ENCODE results near the gene YTHDF1. TPM values are rescaled to one million over a fixed set of nuclear protein-coding genes. Genes with fewer than 3 reads are reported as not detected.
"Not testable (repeated sequence)": the region's sequence is repeated elsewhere in the genome, so short reads cannot be mapped to it uniquely, and the experiment has no call there.

Gene YTHDF1
- total RNA-seq, 1 experiment from 2014 or later: 36.0 TPM

GRCh38 chr20:63254232-63254605, 38.3 kb upstream of the YTHDF1 start, which contains the start of gene NKAIN4:
TSS of gene NKAIN4 (minus strand) at chr20:63254463. CDS start at chr20:63254450, 13 bp downstream.
- Histone ChIP-seq H3K36me3 (replicated peaks; ENCODE audit: control insufficient read depth, insufficient read depth, low read length) (no peaks in the 10 kb centered on the region), H3K4me3 (ENCODE audit: insufficient read depth, low read depth, low read length) (peak within 1 kb of the TSS; percentile 49), H3K27me3 (ENCODE audit: control insufficient read depth, insufficient read depth, low read length) (peaks cover 38% of the 10 kb centered on the region)
- DNase-seq: no peak

- peak; percentile 98 for DNase-seq
- peaks cover 38% of the 10 kb centered on the region for H3K27me3 ChIP-seq (ENCODE audit: control insufficient read depth, insufficient read depth, low read length)
- no peaks in the 10 kb centered on the region for H3K36me3 ChIP-seq (replicated peaks; ENCODE audit: control insufficient read depth, insufficient read depth, low read length)
- H3K4me3 ChIP-seq (ENCODE audit: insufficient read depth, low read depth, low read length): peak overlapping the region; percentile 49
These were observed 37.7 kb upstream of the YTHDF1 start for GRCh38 chr20:63253438-63254231.

- Histone ChIP-seq H3K4me3 (ENCODE audit: insufficient read depth, low read depth, low read length) (peak overlapping the region; percentile 49), H3K27me3 (ENCODE audit: control insufficient read depth, insufficient read depth, low read length) (peaks cover 38% of the 10 kb centered on the region), H3K36me3 (replicated peaks; ENCODE audit: control insufficient read depth, insufficient read depth, low read length) (no peaks in the 10 kb centered on the region)
- DNase-seq: no peak
These were observed 37.1 kb upstream of the YTHDF1 start for GRCh38 chr20:63253065-63253437.

- Histone ChIP-seq H3K27me3 (ENCODE audit: control insufficient read depth, insufficient read depth, low read length) (peaks cover 38% of the 10 kb centered on the region), H3K36me3 (replicated peaks; ENCODE audit: control insufficient read depth, insufficient read depth, low read length) (no peaks in the 10 kb centered on the region), H3K4me3 (ENCODE audit: insufficient read depth, low read depth, low read length) (no peak overlapping the region)
- no peak for DNase-seq
These were observed 36.4 kb upstream of the YTHDF1 start for GRCh38 chr20:63252284-63252711.

- DNase-seq; H3K36me3 ChIP-seq (replicated peaks; ENCODE audit: control insufficient read depth, insufficient read depth, low read length); H3K4me3 ChIP-seq (ENCODE audit: insufficient read depth, low read depth, low read length): not testable (repeated sequence)
- H3K27me3 ChIP-seq (ENCODE audit: control insufficient read depth, insufficient read depth, low read length): peaks cover 43% of the 10 kb centered on the region
These were observed 35.4 kb upstream of the YTHDF1 start for GRCh38 chr20:63251350-63251749.

GRCh38 chr20:63249891-63250290, 34.0 kb upstream of the YTHDF1 start:
- Histone ChIP-seq H3K27me3 (ENCODE audit: control insufficient read depth, insufficient read depth, low read length) (peaks cover 34% of the 10 kb centered on the region), H3K36me3 (replicated peaks; ENCODE audit: control insufficient read depth, insufficient read depth, low read length) (no peaks in the 10 kb centered on the region), H3K4me3 (ENCODE audit: insufficient read depth, low read depth, low read length) (no peak overlapping the region)
- no peak for DNase-seq

GRCh38 chr20:63248835-63249591, 33.1 kb upstream of the YTHDF1 start:
- peaks cover 26% of the 10 kb centered on the region for H3K27me3 ChIP-seq (ENCODE audit: control insufficient read depth, insufficient read depth, low read length)
- no peak for DNase-seq
- no peak overlapping the region for H3K4me3 ChIP-seq (ENCODE audit: insufficient read depth, low read depth, low read length)
- H3K36me3 ChIP-seq (replicated peaks; ENCODE audit: control insufficient read depth, insufficient read depth, low read length): no peaks in the 10 kb centered on the region

GRCh38 chr20:63247671-63248228, 31.8 kb upstream of the YTHDF1 start:
- no peaks in the 10 kb centered on the region for H3K36me3 ChIP-seq (replicated peaks; ENCODE audit: control insufficient read depth, insufficient read depth, low read length)

GRCh38 chr20:63246490-63247288, 30.8 kb upstream of the YTHDF1 start:
- Histone ChIP-seq H3K4me3 (ENCODE audit: insufficient read depth, low read depth, low read length) (no peak overlapping the region), H3K27me3 (ENCODE audit: control insufficient read depth, insufficient read depth, low read length) (peaks cover 5% of the 10 kb centered on the region; the same call in 1 of the 2 replicates), H3K36me3 (replicated peaks; ENCODE audit: control insufficient read depth, insufficient read depth, low read length) (no peaks in the 10 kb centered on the region)
- peak; percentile 90 for DNase-seq

More at GRCh38 chr20:63247671-63248228, 31.8 kb upstream of the YTHDF1 start:
- no peak overlapping the region for H3K4me3 ChIP-seq (ENCODE audit: insufficient read depth, low read depth, low read length)
- DNase-seq: no peak
- peaks cover 15% of the 10 kb centered on the region for H3K27me3 ChIP-seq (ENCODE audit: control insufficient read depth, insufficient read depth, low read length)

- Histone ChIP-seq H3K27me3 (ENCODE audit: control insufficient read depth, insufficient read depth, low read length) (peaks cover 5% of the 10 kb centered on the region; the same call in 1 of the 2 replicates), H3K36me3 (replicated peaks; ENCODE audit: control insufficient read depth, insufficient read depth, low read length) (no peaks in the 10 kb centered on the region), H3K4me3 (ENCODE audit: insufficient read depth, low read depth, low read length) (no peak overlapping the region)
- DNase-seq: no peak
These were observed 28.5 kb upstream of the YTHDF1 start for GRCh38 chr20:63244468-63244867.

GRCh38 chr20:63243604-63244247, 27.8 kb upstream of the YTHDF1 start:
- H3K36me3 ChIP-seq (replicated peaks; ENCODE audit: control insufficient read depth, insufficient read depth, low read length): no peaks in the 10 kb centered on the region
- no peak for DNase-seq
- no peak overlapping the region for H3K4me3 ChIP-seq (ENCODE audit: insufficient read depth, low read depth, low read length)
- H3K27me3 ChIP-seq (ENCODE audit: control insufficient read depth, insufficient read depth, low read length): peaks cover 5% of the 10 kb centered on the region; the same call in 1 of the 2 replicates

GRCh38 chr20:63242736-63243135, 26.8 kb upstream of the YTHDF1 start:
- Histone ChIP-seq H3K4me3 (ENCODE audit: insufficient read depth, low read depth, low read length) (no peak overlapping the region), H3K36me3 (replicated peaks; ENCODE audit: control insufficient read depth, insufficient read depth, low read length) (no peaks in the 10 kb centered on the region), H3K27me3 (ENCODE audit: control insufficient read depth, insufficient read depth, low read length) (peaks cover 5% of the 10 kb centered on the region; the same call in 1 of the 2 replicates)
- DNase-seq: no peak

- Histone ChIP-seq H3K27me3 (ENCODE audit: control insufficient read depth, insufficient read depth, low read length) (no peaks in the 10 kb centered on the region), H3K4me3 (ENCODE audit: insufficient read depth, low read depth, low read length) (no peak overlapping the region), H3K36me3 (replicated peaks; ENCODE audit: control insufficient read depth, insufficient read depth, low read length) (no peaks in the 10 kb centered on the region)
- DNase-seq: no peak
These were observed 25.3 kb upstream of the YTHDF1 start for GRCh38 chr20:63241272-63241671.

GRCh38 chr20:63240004-63240403, 24.1 kb upstream of the YTHDF1 start:
- no peaks in the 10 kb centered on the region for H3K27me3 ChIP-seq (ENCODE audit: control insufficient read depth, insufficient read depth, low read length)
- H3K4me3 ChIP-seq (ENCODE audit: insufficient read depth, low read depth, low read length): no peak overlapping the region
- no peaks in the 10 kb centered on the region for H3K36me3 ChIP-seq (replicated peaks; ENCODE audit: control insufficient read depth, insufficient read depth, low read length)
- DNase-seq: no peak
